GM10266 (cell line): ENCODE data around the gene RAB35.

Source experiments
- DNase-seq: peaks from one replicate; pipeline ENCODE4 v3.0.0; 2012; ENCODE audit errors: extremely low spot score
- CTCF ChIP-seq: IDR thresholded peaks from 2 replicates; pipeline ENCODE4 v1.5.1; 2012; ENCODE audit warnings: mild to moderate bottlenecking, low read depth; ENCODE audit not compliant: control insufficient read depth, insufficient read depth; ENCODE audit errors: missing control alignments

RAB35 gene

DNA sequence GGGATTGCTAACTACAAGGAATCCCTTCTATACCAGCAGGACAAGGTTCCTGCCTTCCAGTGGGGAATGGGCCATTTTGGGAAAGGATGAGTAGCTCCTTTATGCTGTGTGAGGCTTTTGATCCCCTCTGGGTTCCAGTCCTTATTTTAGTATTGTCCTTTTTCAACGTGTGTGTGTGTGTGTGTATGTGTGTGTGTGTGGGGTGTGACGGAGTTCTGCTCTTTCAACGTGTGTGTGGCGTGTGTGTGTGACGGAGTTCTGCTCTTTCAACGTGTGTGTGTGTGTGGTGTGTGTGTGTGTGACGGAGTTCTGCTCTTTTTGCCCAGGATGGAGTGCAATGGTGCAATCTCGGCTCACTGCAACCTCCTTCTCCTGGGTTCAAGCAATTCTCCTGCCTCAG, 27.4 kb downstream of the RAB35 start:
- TF ChIP-seq CTCF, result no peak
- no peak for DNase-seq

- peak; percentile 100 for TF ChIP-seq CTCF
- DNase-seq, result peak; percentile 97
Observed at GRCh38 chr12:120086801-120087621, 29.5 kb downstream of the RAB35 start.

DNA sequence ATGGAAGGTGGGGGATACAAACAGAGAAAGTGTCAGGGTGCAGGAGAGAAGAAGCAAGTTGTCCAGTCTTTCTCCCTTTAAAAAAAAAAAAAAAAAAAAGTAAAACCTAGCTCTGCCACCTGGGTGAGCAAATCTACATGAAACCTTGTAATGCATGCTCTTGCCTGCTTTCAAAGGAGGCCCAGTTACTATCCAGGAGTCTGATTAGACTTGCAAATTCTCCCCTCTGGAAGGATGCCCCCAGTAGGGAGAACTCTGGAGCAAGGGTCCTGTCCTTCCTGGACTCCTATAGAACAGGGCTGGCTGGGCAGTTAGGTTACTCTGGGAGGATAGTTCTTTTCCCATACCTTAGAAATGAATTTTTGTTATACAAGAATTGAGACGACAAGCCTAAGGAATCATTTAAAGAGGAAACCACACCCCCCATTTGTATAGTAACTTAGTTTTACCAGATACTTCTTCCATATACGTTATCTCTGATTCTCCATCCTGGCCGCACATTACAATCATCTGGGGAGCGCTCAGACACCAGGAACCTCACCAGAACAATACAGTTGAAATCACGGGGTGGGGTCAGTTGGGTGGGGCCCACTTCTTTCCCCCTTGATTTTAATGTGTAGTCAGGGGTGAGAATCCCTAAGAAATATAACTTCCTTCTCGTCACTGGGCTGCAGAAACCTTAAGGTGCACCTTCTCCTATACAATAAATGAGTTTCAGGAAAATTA, 30.5 kb downstream of the RAB35 start:
- no peak for TF ChIP-seq CTCF
- DNase-seq, result no peak

GRCh38 chr12:120081641-120082040, 34.9 kb downstream of the RAB35 start:
- DNase-seq, result no peak
- no peak for TF ChIP-seq CTCF

DNA sequence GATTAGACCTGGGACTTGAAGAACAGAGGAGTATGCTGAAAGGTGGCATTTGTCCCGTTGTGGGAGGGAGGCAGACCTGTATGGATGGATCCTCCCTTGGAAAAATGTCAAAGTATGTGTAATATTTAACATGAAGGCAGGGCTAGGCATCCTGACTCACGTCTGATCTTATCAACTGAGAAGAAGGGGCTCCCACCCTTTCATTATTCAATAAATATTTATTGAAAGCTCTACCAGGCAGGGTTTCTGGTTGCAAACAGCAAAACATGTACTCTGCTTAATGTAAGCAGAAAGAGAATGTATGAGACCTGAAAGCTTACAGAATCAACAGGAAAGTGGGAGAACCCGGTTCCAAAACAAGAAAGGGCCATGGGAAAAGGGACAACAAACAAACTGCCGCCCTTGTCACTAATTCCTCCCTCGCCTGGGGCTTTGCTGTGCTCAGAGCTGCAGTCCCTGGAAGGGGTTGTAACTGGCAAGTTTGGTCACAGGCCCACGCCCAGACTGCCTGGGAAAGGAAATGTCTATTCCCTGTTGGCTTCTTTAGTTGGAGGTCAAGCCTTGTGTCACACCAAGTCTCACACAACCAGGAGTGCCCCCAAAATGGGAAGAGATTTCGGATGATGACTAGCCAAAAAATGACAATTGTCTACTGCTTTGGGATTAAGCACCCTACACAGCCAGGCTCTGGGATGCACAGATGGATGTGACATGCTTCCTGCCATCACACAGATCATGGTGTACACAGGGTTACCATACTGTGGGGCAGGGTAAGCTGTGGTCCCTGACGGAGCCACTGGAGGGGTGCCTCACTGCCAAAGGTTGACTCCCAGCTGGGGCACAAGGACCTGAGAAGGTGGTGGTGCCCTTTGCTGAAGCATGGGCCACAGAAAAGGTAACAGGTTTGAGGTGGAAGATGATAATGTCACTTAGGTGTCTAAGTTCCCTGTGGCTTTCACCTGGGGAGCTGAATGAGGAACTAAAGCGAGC, 36.8 kb downstream of the RAB35 start:
- no peak for DNase-seq

GRCh38 chr12:120078868-120079267, 37.7 kb downstream of the RAB35 start:
- DNase-seq, result no peak
- TF ChIP-seq CTCF, result no peak

More for the DNA sequence above, 36.8 kb downstream of the RAB35 start:
- TF ChIP-seq CTCF, result no peak
